HCT116 (cell line): ENCODE data around the gene TNFAIP8. TPM values are rescaled to one million over a fixed set of nuclear protein-coding genes. Genes with fewer than 3 reads are reported as not detected.

Experiments
- ATAC-seq: fragments of 200-7000 bp; cut with Tn5 transposase; 2 replicates; pipeline ENCODE4 v1.9.1; 2020; ENCODE audit warnings: mild to moderate bottlenecking, moderate library complexity
- BruUV-seq: library from RNA; stranded (reverse); fragments of 400-500 nt; replicated peaks from 2 replicates; lab custom pipeline; 2021; lab: Mats Ljungman, UMichigan
- CTCF ChIA-PET: fragments of 300-600 bp; sonication (Branson Sonifier 250); formaldehyde crosslinking; loops from one replicate; lab custom pipeline; 2021; ENCODE audit warnings: antibody characterized with exemption; lab: Charles Lee
- POLR2A ChIA-PET: fragments of 300-600, 350-600 bp; sonication (Branson Sonifier 250); formaldehyde crosslinking; loops from one replicate; lab custom pipeline; 2021; ENCODE audit warnings: antibody characterized with exemption; lab: Charles Lee
- RAD21 ChIA-PET, 2 experiments: fragments of 300-600 bp; sonication (Branson Sonifier 250); formaldehyde crosslinking; loops; one replicate each; lab custom pipeline; 2023; ENCODE audit warnings: low total read pairs in 2 of 2; ENCODE audit not compliant: uncharacterized antibody in 2 of 2, unreplicated experiment in 2 of 2, low non-redundant PET in 1 of 2; lab: Charles Lee
- DNase-seq: peaks from one replicate; pipeline ENCODE4 v3.0.0-alpha.2; 2010; ENCODE audit warnings: low read depth, low spot score
- H2AFZ ChIP-seq: fragments of 200-600 bp; shearing (Covaris generic), sonication (generic); 2 replicates; pipeline ENCODE4 v1.6.1; 2017; ENCODE audit warnings: low read depth, mixed run types, mixed read lengths, antibody characterized with exemption, low read length; ENCODE audit not compliant: poor library complexity, severe bottlenecking
- H3K27ac ChIP-seq: 2 replicates; pipeline ENCODE4 v1.5.1; 2012; ENCODE audit warnings: low read depth, low read length
- H3K27me3 ChIP-seq: fragments of 200-600 bp; sonication (generic); 2 replicates; pipeline ENCODE4 v1.6.1; 2016; ENCODE audit warnings: mixed run types, low read length, mixed read lengths; ENCODE audit not compliant: insufficient read depth
- H3K36me3 ChIP-seq, 2 experiments: fragments of 200-500 bp in 1 of 2; fragments of 200-600 bp in 1 of 2; sonication (Bioruptor generic) in 1 of 2; sonication (generic) in 1 of 2; 2 replicates each; pipeline versions ENCODE4 v1.5.1 to v1.6.1; 2014 to 2016; ENCODE audit warnings: low read length in 2 of 2, inconsistent platforms in 1 of 2, mixed read lengths in 1 of 2, mixed run types in 1 of 2; ENCODE audit not compliant: insufficient read depth in 2 of 2, control insufficient read depth in 1 of 2
- H3K4me1 ChIP-seq, 2 experiments: fragments of 200-600 bp in 1 of 2; sonication (generic) in 1 of 2; 2 replicates each; pipeline versions ENCODE4 v1.5.1 to v1.6.1; 2012 to 2017; ENCODE audit warnings: low read length in 2 of 2, inconsistent platforms in 1 of 2, mild to moderate bottlenecking in 1 of 2, mixed read lengths in 1 of 2, mixed run types in 1 of 2, moderate library complexity in 1 of 2; ENCODE audit not compliant: insufficient read depth in 2 of 2, control insufficient read depth in 1 of 2
- H3K4me2 ChIP-seq: fragments of 200-600 bp; sonication (generic); 2 replicates; pipeline ENCODE4 v1.6.1; 2017; ENCODE audit warnings: mixed run types, low read length, mixed read lengths
- H3K4me3 ChIP-seq, 2 experiments: fragments of 200-600 bp in 1 of 2; sonication (generic) in 1 of 2; replicated peaks in 1 of 2; 2 replicates each; pipeline ENCODE4 v1.5.1; 2011 to 2016; ENCODE audit warnings: low read length in 2 of 2, control low read depth in 1 of 2, low read depth in 1 of 2, mild to moderate bottlenecking in 1 of 2, mixed read lengths in 1 of 2, mixed run types in 1 of 2
- H3K79me2 ChIP-seq: fragments of 200-600 bp; sonication (generic); 2 replicates; pipeline ENCODE4 v1.6.1; 2017; ENCODE audit warnings: mild to moderate bottlenecking, mixed run types, low read length, moderate library complexity, mixed read lengths; ENCODE audit not compliant: insufficient read depth
- H3K9ac ChIP-seq: fragments of 200-600 bp; sonication (generic); 2 replicates; pipeline ENCODE4 v1.6.1; 2016; ENCODE audit warnings: low read length, mixed read lengths
- H3K9me2 ChIP-seq: fragments of 200-600 bp; sonication (generic), shearing (Covaris generic); 2 replicates; pipeline ENCODE4 v1.6.1; 2017; ENCODE audit warnings: mixed run types, mild to moderate bottlenecking, moderate library complexity; ENCODE audit not compliant: insufficient read depth
- H3K9me3 ChIP-seq, 2 experiments: fragments of 200-500 bp in 1 of 2; fragments of 200-600 bp in 1 of 2; sonication (Bioruptor generic) in 1 of 2; sonication (generic) in 1 of 2; 2 replicates each; pipeline ENCODE4 v1.6.1; 2014 to 2017; ENCODE audit warnings: low read length in 2 of 2, mixed read lengths in 2 of 2, inconsistent platforms in 1 of 2, low read depth in 1 of 2, mild to moderate bottlenecking in 1 of 2, mixed run types in 1 of 2, moderate library complexity in 1 of 2; ENCODE audit not compliant: control insufficient read depth in 1 of 2, insufficient read depth in 1 of 2
- H4K20me1 ChIP-seq: fragments of 200-600 bp; sonication (generic), shearing (Covaris generic); 2 replicates; pipeline ENCODE4 v1.6.1; 2017; ENCODE audit warnings: mixed run types, mild to moderate bottlenecking, moderate library complexity; ENCODE audit not compliant: insufficient read depth
- CBX3 ChIP-seq: IDR thresholded peaks from 2 replicates; pipeline ENCODE4 v1.6.1; 2012; ENCODE audit warnings: low read depth
- EGR1 ChIP-seq: IDR thresholded peaks from 2 replicates; pipeline ENCODE4 v1.6.1; 2012; ENCODE audit warnings: low read depth
- ELF1 ChIP-seq: IDR thresholded peaks from 2 replicates; pipeline ENCODE4 v1.6.1; 2012; ENCODE audit warnings: low read depth, borderline replicate concordance
- EZH2 ChIP-seq: fragments of 200-600 bp; sonication (generic); IDR thresholded peaks from 2 replicates; pipeline ENCODE4 v1.6.1; 2017; ENCODE audit warnings: antibody characterized with exemption, mixed run types
- EZH2phosphoT487 ChIP-seq: fragments of 200-600 bp; IDR thresholded peaks from 2 replicates; pipeline ENCODE4 v1.6.1; 2018; ENCODE audit warnings: antibody characterized with exemption, borderline replicate concordance
- JUND ChIP-seq: IDR thresholded peaks from 2 replicates; pipeline ENCODE4 v1.6.1; 2012
- SIN3A ChIP-seq: IDR thresholded peaks from 2 replicates; pipeline ENCODE4 v1.6.1; 2012; ENCODE audit warnings: low read depth
- SRF ChIP-seq: IDR thresholded peaks from 2 replicates; pipeline ENCODE4 v1.6.1; 2012; ENCODE audit warnings: low read depth
- TCF7L2 ChIP-seq: IDR thresholded peaks from 2 replicates; pipeline ENCODE4 v1.7.0; 2011; ENCODE audit warnings: borderline replicate concordance, inconsistent platforms; ENCODE audit not compliant: insufficient read depth, insufficient read length; ENCODE audit errors: extremely low read depth
- YY1 ChIP-seq: IDR thresholded peaks from 2 replicates; pipeline ENCODE4 v1.6.1; 2011; ENCODE audit warnings: low read length, low read depth, moderate library complexity, mild to moderate bottlenecking; ENCODE audit not compliant: insufficient replicate concordance; ENCODE audit errors: extremely low read depth
- ZFX ChIP-seq: fragments of 450-650 bp; IDR thresholded peaks from 2 replicates; pipeline ENCODE4 v1.6.1; 2017
- intact Hi-C: fragments of 100-400 bp; cut with micrococcal nuclease; formaldehyde crosslinking; loops from 2 replicates; pipeline ENCODE4 v1.10.0; 2022
- total RNA-seq: library from RNA; stranded (reverse); gene quantifications from one replicate; pipeline ENCODE4 v1.2.1, GENCODE V29; 2021; ENCODE audit not compliant: unreplicated experiment
- TF ChIP-seq, protein P1 (sequence below): IDR thresholded peaks from 2 replicates; pipeline ENCODE4 v1.6.1; 2011; ENCODE audit warnings: mild to moderate bottlenecking, low read length, moderate library complexity; ENCODE audit not compliant: insufficient replicate concordance; ENCODE audit errors: extremely low read depth
- TF ChIP-seq, protein P2 (sequence below): IDR thresholded peaks from 2 replicates; pipeline ENCODE4 v1.6.1; 2012

Gene TNFAIP8
- total RNA-seq, 1 experiment from 2014 or later = 18.4 TPM

DNA sequence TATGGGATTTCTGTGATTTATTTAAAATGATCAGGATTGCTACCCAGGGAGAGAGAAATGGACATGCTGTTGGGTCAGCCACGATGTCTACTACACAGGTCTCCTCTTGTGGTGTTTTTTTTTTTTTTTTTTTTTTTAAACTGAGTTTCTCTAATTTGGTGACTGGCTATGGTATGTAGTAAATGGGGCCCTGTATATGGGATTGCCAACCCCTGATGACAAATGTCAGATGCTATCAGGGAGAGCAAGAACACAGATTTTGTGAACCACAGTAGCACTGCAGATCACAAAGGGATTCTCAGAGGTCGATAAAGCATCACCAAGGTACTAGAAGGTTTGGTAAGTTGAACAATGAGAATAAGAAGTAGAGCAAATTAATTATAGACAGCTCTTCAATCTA is 16.5 kb upstream of the TNFAIP8 start:
- no peak overlapping the region for H3K27ac ChIP-seq
- H3K4me2 ChIP-seq = no peak overlapping the region
- RAD21 ChIA-PET = no interaction called here

DNA sequence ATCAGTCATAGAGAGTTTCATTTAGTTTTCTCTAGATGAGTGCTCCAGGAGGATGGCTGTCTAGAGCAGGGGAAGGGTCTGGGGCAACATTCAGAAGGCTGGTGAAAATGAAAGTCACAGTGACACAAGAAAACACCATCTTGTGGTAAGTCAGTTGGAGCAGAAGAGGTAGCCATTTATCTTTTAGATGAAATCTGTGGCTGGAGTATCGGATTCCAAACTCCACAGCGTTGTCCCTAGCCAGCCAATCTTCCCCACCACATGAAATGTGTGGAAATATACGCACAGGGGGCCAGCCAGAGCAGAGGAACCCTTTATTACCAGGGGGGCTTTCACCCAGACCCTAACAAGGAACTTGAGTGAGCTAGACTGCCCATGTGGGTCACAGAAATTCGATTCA is 15.9 kb upstream of the TNFAIP8 start:
- POLR2A ChIA-PET = no interaction called here

More for the DNA sequence above, 16.5 kb upstream of the TNFAIP8 start:
- BruUV-seq = no TSS peak
- Histone ChIP-seq H3K36me3 (no peaks in the 10 kb centered on the region), H3K9ac (no peak overlapping the region), H2AFZ (no peak overlapping the region), H3K9me3 (no peaks in the 10 kb centered on the region), H3K27me3 (no peaks in the 10 kb centered on the region), H3K79me2 (no peaks in the 10 kb centered on the region), H3K4me1 (no peaks in the 10 kb centered on the region; a peak in 1 of 4 replicates), H3K9me2 (no peaks in the 10 kb centered on the region), H3K4me3 (no peak overlapping the region), H4K20me1 (no peaks in the 10 kb centered on the region)
- intact Hi-C loops = no loop called here
- ATAC-seq = no peak
- TF ChIP-seq YY1 (no peak), SIN3A (no peak), TCF7L2 (no peak)
- TF ChIP-seq, protein P1, sequence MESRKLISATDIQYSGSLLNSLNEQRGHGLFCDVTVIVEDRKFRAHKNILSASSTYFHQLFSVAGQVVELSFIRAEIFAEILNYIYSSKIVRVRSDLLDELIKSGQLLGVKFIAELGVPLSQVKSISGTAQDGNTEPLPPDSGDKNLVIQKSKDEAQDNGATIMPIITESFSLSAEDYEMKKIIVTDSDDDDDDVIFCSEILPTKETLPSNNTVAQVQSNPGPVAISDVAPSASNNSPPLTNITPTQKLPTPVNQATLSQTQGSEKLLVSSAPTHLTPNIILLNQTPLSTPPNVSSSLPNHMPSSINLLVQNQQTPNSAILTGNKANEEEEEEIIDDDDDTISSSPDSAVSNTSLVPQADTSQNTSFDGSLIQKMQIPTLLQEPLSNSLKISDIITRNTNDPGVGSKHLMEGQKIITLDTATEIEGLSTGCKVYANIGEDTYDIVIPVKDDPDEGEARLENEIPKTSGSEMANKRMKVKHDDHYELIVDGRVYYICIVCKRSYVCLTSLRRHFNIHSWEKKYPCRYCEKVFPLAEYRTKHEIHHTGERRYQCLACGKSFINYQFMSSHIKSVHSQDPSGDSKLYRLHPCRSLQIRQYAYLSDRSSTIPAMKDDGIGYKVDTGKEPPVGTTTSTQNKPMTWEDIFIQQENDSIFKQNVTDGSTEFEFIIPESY = no peak
- ChIA-PET POLR2A (no interaction called here), CTCF (no interaction called here)
- no peak for DNase-seq

More for the DNA sequence above, 15.9 kb upstream of the TNFAIP8 start:
- ATAC-seq (no peak), DNase-seq (no peak)
- H3K27me3 ChIP-seq = no peaks in the 10 kb centered on the region
- H2AFZ ChIP-seq = no peak overlapping the region
- H3K4me3 ChIP-seq = no peak overlapping the region
- H3K27ac ChIP-seq = no peak overlapping the region
- H3K9ac ChIP-seq = no peak overlapping the region
- no peaks in the 10 kb centered on the region for H3K9me2 ChIP-seq
- H3K36me3 ChIP-seq = no peaks in the 10 kb centered on the region
- CTCF ChIA-PET = no interaction called here
- RAD21 ChIA-PET = no interaction called here
- no peaks in the 10 kb centered on the region for H4K20me1 ChIP-seq
- TF ChIP-seq, protein P2, sequence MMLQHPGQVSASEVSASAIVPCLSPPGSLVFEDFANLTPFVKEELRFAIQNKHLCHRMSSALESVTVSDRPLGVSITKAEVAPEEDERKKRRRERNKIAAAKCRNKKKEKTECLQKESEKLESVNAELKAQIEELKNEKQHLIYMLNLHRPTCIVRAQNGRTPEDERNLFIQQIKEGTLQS = no peak
- TF ChIP-seq EZH2phosphoT487 = no peak
- no peak for TF ChIP-seq EZH2
- TF ChIP-seq TCF7L2 = no peak
- TF ChIP-seq ZFX = no peak
- no peak for TF ChIP-seq SRF
- no peak for TF ChIP-seq ELF1
- TF ChIP-seq EGR1 = no peak
- TF ChIP-seq CBX3 = no peak
- no peak for TF ChIP-seq JUND
- no peak for TF ChIP-seq YY1
- TF ChIP-seq, all 23 proteins: peak for 0
- H3K4me1 ChIP-seq = no peaks in the 10 kb centered on the region; a peak in 1 of 4 replicates
- H3K79me2 ChIP-seq = no peaks in the 10 kb centered on the region
- intact Hi-C loops = no loop called here
- H3K9me3 ChIP-seq = no peaks in the 10 kb centered on the region
- H3K4me2 ChIP-seq = no peak overlapping the region
- BruUV-seq = no TSS peak
